GM19043 (cell line): ENCODE data around the gene FGF2.
A peak's percentile ranks its signal among the peaks of the same experiment; 100 is the strongest.
"Not testable (repeated sequence)": the region's sequence is repeated elsewhere in the genome, so short reads cannot be mapped to it uniquely, and the experiment has no call there.

ENCODE experiments used
- ATAC-seq: cut with Tn5 transposase; IDR thresholded peaks from one replicate; pipeline ENCODE4 v1.9.1; 2021; ENCODE audit warnings: low read depth; ENCODE audit not compliant: unreplicated experiment

FGF2 gene

GRCh38 chr4:122811781-122812180, 14.8 kb upstream of the FGF2 start:
- ATAC-seq, result not testable (repeated sequence)

DNA sequence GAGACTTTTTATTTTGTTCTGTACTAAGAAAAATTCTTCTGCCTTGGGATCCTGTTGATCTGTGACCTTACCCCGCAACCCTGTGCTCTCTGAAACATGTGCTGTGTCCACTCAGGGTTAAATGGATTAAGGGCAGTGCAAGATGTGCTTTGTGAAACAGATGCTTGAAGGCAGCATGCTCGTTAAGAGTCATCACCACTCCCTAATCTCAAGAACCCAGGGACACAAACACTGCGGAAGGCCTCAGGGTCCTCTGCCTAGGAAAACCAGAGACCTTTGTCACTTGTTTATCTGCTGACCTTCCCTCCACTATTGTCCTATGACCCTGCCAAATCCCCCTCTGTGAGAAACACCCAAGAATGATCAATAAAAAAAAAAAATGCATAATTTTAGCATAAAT, 13.8 kb upstream of the FGF2 start:
- not testable (repeated sequence) for ATAC-seq

GRCh38 chr4:122814426-122814825, 12.2 kb upstream of the FGF2 start:
- peak; percentile 72 for ATAC-seq

- ATAC-seq, result no peak
Measured at GRCh38 chr4:122815248-122815647, 11.4 kb upstream of the FGF2 start.

DNA sequence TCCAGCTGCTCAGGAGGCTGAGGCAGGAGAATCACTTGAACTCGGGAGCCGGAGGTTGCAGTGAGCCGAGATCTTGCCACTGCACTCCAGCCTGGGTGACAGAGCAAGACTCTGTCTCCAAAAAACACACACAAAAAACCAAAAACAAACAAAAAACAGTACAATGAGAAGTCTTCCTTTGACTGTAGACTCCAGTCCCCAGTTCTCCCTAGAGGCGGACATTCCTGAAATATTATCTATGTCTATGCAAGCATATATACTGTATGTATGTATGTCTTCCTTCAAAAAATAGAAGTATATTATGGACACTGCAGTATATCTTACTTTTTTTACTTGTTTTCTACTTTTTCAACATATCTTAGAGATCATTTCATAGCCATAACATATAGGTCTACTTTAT, 10.2 kb upstream of the FGF2 start:
- no peak for ATAC-seq

DNA sequence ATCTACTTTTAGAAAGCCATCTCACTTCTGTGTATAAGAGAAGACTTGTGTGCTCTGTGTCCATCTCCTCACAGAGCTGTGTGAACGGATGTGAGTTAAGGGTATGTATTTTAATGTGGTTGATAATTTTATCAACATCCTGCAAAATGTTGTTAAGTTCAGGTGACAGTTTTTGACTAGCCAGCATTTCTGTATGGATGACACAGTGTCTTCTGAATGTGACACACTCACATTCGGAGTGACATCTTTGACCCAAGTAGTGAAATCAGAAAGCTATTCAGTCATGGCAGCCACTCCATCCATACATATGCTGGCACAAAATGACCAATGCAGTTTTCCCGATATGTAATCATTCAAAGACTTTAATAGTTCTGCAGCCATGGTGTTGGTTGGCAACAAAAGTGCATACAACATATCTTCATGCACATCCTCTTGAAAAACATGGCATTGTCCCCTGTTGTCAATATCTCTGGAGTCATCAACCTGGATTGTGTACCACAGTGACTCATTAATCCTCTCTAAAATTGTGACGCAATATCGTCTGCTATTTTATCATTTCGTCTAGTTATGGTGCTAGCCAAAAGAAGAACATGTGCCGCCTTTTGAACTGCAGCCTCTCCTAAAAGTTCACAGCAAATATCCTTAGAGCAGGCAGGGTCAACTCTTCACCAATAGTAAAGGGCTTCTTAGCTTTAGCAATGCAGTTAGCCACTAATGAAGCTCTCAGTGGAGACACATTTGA, 6.8 kb upstream of the FGF2 start:
- ATAC-seq, result no peak

GRCh38 chr4:122821092-122821491, 5.5 kb upstream of the FGF2 start:
- ATAC-seq, result no peak

GRCh38 chr4:122822466-122822865, 4.2 kb upstream of the FGF2 start:
- ATAC-seq, result no peak

GRCh38 chr4:122823476-122823875, 3.2 kb upstream of the FGF2 start:
- ATAC-seq, result no peak

DNA sequence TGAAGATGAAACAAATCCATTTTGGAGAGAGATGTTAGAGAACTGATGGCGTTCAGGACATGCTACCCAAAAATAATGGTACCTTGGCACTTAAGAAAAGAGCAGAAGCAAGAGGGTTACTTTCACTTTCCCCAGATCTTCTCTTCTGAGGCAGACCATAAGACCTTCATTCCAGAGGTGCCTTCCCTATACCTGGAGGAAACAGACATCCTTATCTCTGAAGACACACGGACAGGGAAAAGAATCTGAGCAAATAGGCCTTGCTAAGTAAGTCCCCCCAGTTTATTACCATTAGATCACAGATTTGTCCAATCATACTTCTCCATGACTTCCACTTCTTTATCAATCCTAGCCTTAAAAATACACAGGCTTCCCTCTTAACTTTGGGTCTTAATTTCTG, 2.0 kb upstream of the FGF2 start:
- ATAC-seq, result no peak

DNA sequence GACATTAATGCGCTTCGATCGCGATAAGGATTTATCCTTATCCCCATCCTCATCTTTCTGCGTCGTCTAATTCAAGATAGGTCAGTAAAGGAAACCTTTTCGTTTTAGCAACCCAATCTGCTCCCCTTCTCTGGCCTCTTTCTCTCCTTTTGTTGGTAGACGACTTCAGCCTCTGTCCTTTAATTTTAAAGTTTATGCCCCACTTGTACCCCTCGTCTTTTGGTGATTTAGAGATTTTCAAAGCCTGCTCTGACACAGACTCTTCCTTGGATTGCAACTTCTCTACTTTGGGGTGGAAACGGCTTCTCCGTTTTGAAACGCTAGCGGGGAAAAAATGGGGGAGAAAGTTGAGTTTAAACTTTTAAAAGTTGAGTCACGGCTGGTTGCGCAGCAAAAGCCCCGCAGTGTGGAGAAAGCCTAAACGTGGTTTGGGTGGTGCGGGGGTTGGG, 528 bp upstream of the FGF2 start:
- ATAC-seq, result no peak

- peak; percentile 52 for ATAC-seq
Measured at GRCh38 chr4:122827258-122827878, 737 bp downstream of the FGF2 start.

- peak; percentile 84 for ATAC-seq
Measured at GRCh38 chr4:122827879-122828601, 1.4 kb downstream of the FGF2 start.

DNA sequence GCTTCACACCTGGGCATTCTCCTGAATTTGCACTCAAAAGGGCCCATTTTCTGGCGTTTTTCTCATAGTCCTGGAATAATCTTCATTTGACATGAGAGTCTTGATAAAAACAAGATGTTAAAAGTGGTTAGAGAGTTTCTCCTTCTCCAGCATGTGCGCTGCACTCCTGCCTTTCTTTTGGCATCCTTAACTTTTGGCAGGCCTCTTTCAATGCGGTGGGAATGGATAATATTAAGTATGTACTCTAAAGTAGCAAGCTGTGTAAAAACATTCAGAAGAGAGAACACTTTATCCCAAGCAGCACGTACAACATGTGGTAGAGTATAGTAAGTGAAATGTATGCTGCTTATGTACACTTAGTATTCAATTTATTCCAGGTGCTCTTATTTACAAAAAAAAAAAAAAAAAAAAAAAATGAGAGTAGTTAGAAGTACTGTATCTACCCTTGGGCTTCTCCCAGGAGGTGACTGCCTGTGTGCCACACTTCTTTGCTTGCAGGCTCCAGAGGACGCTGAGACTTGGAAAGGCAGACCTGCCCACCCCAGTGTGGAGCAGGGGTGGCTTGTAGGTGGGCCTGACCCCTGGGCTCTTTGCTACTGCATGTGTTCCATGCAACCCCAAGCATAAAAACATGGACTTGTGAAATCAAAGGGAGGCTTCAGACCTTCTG, 3.9 kb downstream of the FGF2 start:
- ATAC-seq, result no peak

- no peak for ATAC-seq
Measured at GRCh38 chr4:122831515-122832196, 5.0 kb downstream of the FGF2 start.

DNA sequence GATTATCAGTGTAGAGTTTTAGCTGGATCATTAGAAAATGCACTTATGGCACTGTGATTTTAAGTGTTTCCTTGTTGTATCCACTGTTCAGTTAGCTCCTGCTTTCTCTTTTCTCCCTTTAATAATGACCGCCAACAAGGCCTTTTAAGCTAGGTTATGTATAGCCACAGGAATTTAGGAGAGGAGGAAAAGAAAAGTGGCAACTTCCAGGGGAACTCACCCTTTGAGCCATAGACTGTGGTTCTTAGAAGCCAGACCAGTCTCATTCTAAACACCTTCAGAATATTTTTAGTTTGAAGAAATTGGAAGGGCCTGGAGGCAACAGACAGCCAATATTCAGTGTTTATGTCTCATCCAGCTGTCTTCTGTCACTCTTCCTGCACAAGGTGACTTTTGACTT, 6.1 kb downstream of the FGF2 start:
- no peak for ATAC-seq

DNA sequence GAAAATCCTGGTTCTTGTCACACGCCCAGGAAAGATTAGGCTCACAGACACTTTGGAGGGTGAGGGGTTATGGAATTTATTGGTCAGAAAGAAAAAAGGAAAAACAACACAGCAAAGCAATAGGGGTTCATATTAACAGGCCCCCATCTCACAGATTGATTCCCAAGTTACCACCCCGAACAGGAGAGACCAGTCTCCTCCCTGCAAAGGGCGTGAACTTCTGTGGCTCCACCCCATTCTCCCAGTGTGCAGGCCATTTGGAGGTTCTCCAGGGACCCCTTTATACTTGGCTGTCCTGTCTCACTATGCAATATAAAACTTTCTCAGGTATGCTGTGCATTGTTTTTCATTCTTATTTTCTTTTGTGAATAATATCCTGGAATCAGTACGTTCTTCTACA, 7.4 kb downstream of the FGF2 start:
- ATAC-seq, result no peak

GRCh38 chr4:122836941-122837340, 10.3 kb downstream of the FGF2 start:
- ATAC-seq, result no peak

DNA sequence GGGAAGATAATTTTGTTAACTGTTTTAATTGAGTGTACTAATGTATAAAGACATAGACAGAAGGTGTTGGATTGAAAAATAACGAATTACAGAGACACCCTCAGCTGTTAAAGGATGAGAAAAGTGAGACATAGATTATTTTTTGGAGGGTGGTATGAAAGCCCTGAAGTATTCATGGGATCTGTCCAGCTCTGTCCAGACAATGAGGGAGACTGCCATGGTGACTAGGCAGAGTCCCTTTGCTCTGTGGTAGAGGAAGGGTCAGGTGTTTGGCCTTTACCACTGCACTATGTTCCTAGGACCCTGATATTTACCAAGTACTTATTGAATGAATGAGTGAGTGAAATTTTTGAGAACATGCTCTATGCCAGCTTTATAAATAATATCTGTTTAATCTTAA, 11.4 kb downstream of the FGF2 start:
- no peak for ATAC-seq

GRCh38 chr4:122842392-122842791, 15.8 kb downstream of the FGF2 start:
- ATAC-seq, result no peak
